H9 (cell line): ENCODE results near the gene PTGER4. TPM values are rescaled to one million over a fixed set of nuclear protein-coding genes. Genes with fewer than 3 reads are reported as not detected.

Experiments
- DNase-seq: peaks from one replicate; pipeline ENCODE4 v3.0.0-alpha.2; 2017
- H2AFZ ChIP-seq: one replicate; pipeline ENCODE4 v1.6.1; 2013; ENCODE audit warnings: mild to moderate bottlenecking, low read length, control low read depth, moderate library complexity
- H2AK5ac ChIP-seq: 2 replicates; pipeline ENCODE4 v1.6.1; 2013; ENCODE audit warnings: low read length, control low read depth, mixed read lengths; ENCODE audit not compliant: insufficient read length
- H2BK120ac ChIP-seq: one replicate; pipeline ENCODE4 v1.6.1; 2013; ENCODE audit warnings: low read depth, mild to moderate bottlenecking, low read length, control low read depth, inconsistent platforms; ENCODE audit not compliant: poor library complexity, severe bottlenecking
- H2BK12ac ChIP-seq: 2 replicates; pipeline ENCODE4 v1.6.1; 2013; ENCODE audit warnings: low read length, control low read depth, mixed read lengths, low read depth; ENCODE audit not compliant: insufficient read length
- H2BK15ac ChIP-seq: 2 replicates; pipeline ENCODE4 v1.6.1; 2013; ENCODE audit warnings: low read depth, low read length, control low read depth
- H2BK20ac ChIP-seq: one replicate; pipeline ENCODE4 v1.6.1; 2013; ENCODE audit warnings: low read depth, mild to moderate bottlenecking, low read length, control low read depth, inconsistent platforms; ENCODE audit not compliant: poor library complexity, severe bottlenecking
- H2BK5ac ChIP-seq: 2 replicates; pipeline ENCODE4 v1.6.1; 2013; ENCODE audit warnings: low read length, control low read depth, mixed read lengths; ENCODE audit not compliant: insufficient read length
- H3K14ac ChIP-seq: 2 replicates; pipeline ENCODE4 v1.6.1; 2013; ENCODE audit warnings: low read length, control low read depth; ENCODE audit not compliant: insufficient read depth
- H3K18ac ChIP-seq: 2 replicates; pipeline ENCODE4 v1.6.1; 2013; ENCODE audit warnings: low read depth, mild to moderate bottlenecking, mixed read lengths, low read length, control low read depth; ENCODE audit not compliant: insufficient read length
- H3K23ac ChIP-seq: 2 replicates; pipeline ENCODE4 v1.6.1; 2013; ENCODE audit warnings: low read length, control low read depth, mixed read lengths, low read depth; ENCODE audit not compliant: insufficient read length
- H3K23me2 ChIP-seq: 2 replicates; pipeline ENCODE4 v1.6.1; 2013; ENCODE audit warnings: low read depth, mild to moderate bottlenecking, mixed read lengths, low read length, control low read depth; ENCODE audit not compliant: insufficient read length, poor library complexity, severe bottlenecking
- H3K27ac ChIP-seq: 2 replicates; pipeline ENCODE4 v1.5.1; 2013; ENCODE audit warnings: low read length, control low read depth, mixed read lengths, low read depth; ENCODE audit not compliant: insufficient read length
- H3K27me3 ChIP-seq: 2 replicates; pipeline ENCODE4 v1.6.1; 2013; ENCODE audit warnings: low read length, control low read depth, inconsistent platforms; ENCODE audit not compliant: insufficient read depth
- H3K4ac ChIP-seq: 2 replicates; pipeline ENCODE4 v1.6.1; 2013; ENCODE audit warnings: low read depth, mild to moderate bottlenecking, control low read depth, inconsistent platforms, low read length, moderate library complexity
- H3K4me1 ChIP-seq: 2 replicates; pipeline ENCODE4 v1.6.1; 2013; ENCODE audit warnings: low read length, control low read depth, inconsistent platforms; ENCODE audit not compliant: insufficient read depth
- H3K4me2 ChIP-seq: 2 replicates; pipeline ENCODE4 v1.6.1; 2013; ENCODE audit warnings: low read length, control low read depth, mixed read lengths; ENCODE audit not compliant: insufficient read length, insufficient read depth
- H3K56ac ChIP-seq: 2 replicates; pipeline ENCODE4 v1.6.1; 2013; ENCODE audit warnings: low read depth, mild to moderate bottlenecking, mixed read lengths, low read length, control low read depth; ENCODE audit not compliant: insufficient read length
- H3K79me1 ChIP-seq: 2 replicates; pipeline ENCODE4 v1.6.1; 2013; ENCODE audit warnings: low read depth, mild to moderate bottlenecking, moderate library complexity, low read length, control low read depth, inconsistent platforms; ENCODE audit not compliant: insufficient read depth, poor library complexity, severe bottlenecking
- H3K79me2 ChIP-seq: 2 replicates; pipeline ENCODE4 v1.6.1; 2013; ENCODE audit warnings: low read length, control low read depth, inconsistent platforms; ENCODE audit not compliant: insufficient read depth
- H3K9ac ChIP-seq: 2 replicates; pipeline ENCODE4 v1.6.1; 2013; ENCODE audit warnings: low read length, control low read depth, mixed read lengths; ENCODE audit not compliant: insufficient read length; ENCODE audit errors: extremely low read depth
- H3K9me3 ChIP-seq: one replicate; pipeline ENCODE4 v1.6.1; 2013; ENCODE audit warnings: low read depth, low read length, inconsistent platforms; ENCODE audit not compliant: control insufficient read depth
- H3T11ph ChIP-seq: one replicate; pipeline ENCODE4 v1.6.1; 2013; ENCODE audit warnings: mild to moderate bottlenecking, low read length, control low read depth, inconsistent platforms
- H4K20me1 ChIP-seq: one replicate; pipeline ENCODE4 v1.6.1; 2013; ENCODE audit not compliant: control insufficient read depth, insufficient read length, insufficient read depth
- H4K5ac ChIP-seq: 2 replicates; pipeline ENCODE4 v1.6.1; 2013; ENCODE audit warnings: low read depth, mild to moderate bottlenecking, mixed read lengths, low read length, control low read depth; ENCODE audit not compliant: insufficient read length
- H4K8ac ChIP-seq: replicated peaks from 2 replicates; pipeline ENCODE4 v1.6.1; 2013; ENCODE audit warnings: low read length, control low read depth, mixed read lengths, low read depth; ENCODE audit not compliant: insufficient read length
- H4K91ac ChIP-seq: 2 replicates; pipeline ENCODE4 v1.6.1; 2013; ENCODE audit warnings: low read depth, mild to moderate bottlenecking, moderate library complexity, mixed read lengths, low read length, control low read depth; ENCODE audit not compliant: insufficient read length
- H3K27ac Mint-ChIP-seq, 3 experiments: 2 replicates in 2 of 3; 3 replicates in 1 of 3; pipeline ENCODE4 v1.8.0; 2020 to 2021; ENCODE audit warnings: mixed read lengths in 3 of 3, mild to moderate bottlenecking in 1 of 3, moderate library complexity in 1 of 3
- H3K27me3 Mint-ChIP-seq: 2 replicates; pipeline ENCODE4 v1.8.0; 2021; ENCODE audit warnings: low read depth, mild to moderate bottlenecking, moderate library complexity, mixed read lengths
- H3K36me3 Mint-ChIP-seq, 3 experiments: 2 replicates in 2 of 3; 3 replicates in 1 of 3; pipeline ENCODE4 v1.8.0; 2020 to 2021; ENCODE audit warnings: low read depth in 3 of 3, mixed read lengths in 3 of 3; ENCODE audit not compliant: insufficient read depth in 1 of 3
- H3K4me1 Mint-ChIP-seq, 2 experiments: 2 replicates each; pipeline ENCODE4 v1.8.0; 2020; ENCODE audit warnings: mixed read lengths in 2 of 2
- H3K4me3 Mint-ChIP-seq, 2 experiments: 2 replicates in 1 of 2; 3 replicates in 1 of 2; pipeline ENCODE4 v1.8.0; 2020 to 2021; ENCODE audit warnings: mild to moderate bottlenecking in 2 of 2, mixed read lengths in 2 of 2, moderate library complexity in 1 of 2
- H3K9me3 Mint-ChIP-seq, 2 experiments: 2 replicates in 1 of 2; 3 replicates in 1 of 2; pipeline ENCODE4 v1.8.0; 2020; ENCODE audit warnings: mild to moderate bottlenecking in 2 of 2, mixed read lengths in 2 of 2, moderate library complexity in 1 of 2
- CTCF ChIP-seq: fragments of 200-600 bp; sonication (generic); conservative IDR thresholded peaks from 3 replicates; pipeline ENCODE4 v1.8.0; 2021; ENCODE audit warnings: antibody characterized with exemption, mild to moderate bottlenecking
- WGBS: extraction: QIAGEN DNeasy Blood & Tissue Kit; methylation state at CpG from one replicate; pipeline ENCODE4 v1.1.7; 2013; ENCODE audit warnings: missing lambda C conversion rate, low lambda C conversion rate, mixed read lengths; ENCODE audit not compliant: insufficient read length; ENCODE audit errors: extremely low coverage; 5-methylcytosine and 5-hydroxymethylcytosine counted together
- total RNA-seq: library from RNA; stranded (reverse); gene quantifications from 2 replicates; pipeline ENCODE4 v1.2.1, GENCODE V29; 2021

PTGER4 gene
- total RNA-seq, 1 experiment from 2014 or later, result 0.35 TPM

- Histone ChIP-seq H4K20me1 (no peaks in the 10 kb centered on the region), H4K8ac (no peak overlapping the region), H3K79me2 (no peaks in the 10 kb centered on the region), H3K79me1 (no peaks in the 10 kb centered on the region), H2BK20ac (no peak overlapping the region), H2BK15ac (no peak overlapping the region), H3K23ac (no peak overlapping the region), H3K18ac (no peak overlapping the region), H4K91ac (no peak overlapping the region), H3K27ac (no peak overlapping the region), H3K4me1 (no peaks in the 10 kb centered on the region), H3K23me2 (no peaks in the 10 kb centered on the region), H2AK5ac (no peak overlapping the region), H3K14ac (no peak overlapping the region), H3K9ac (no peak overlapping the region), H2AFZ (no peak overlapping the region), H3K9me3 (no peaks in the 10 kb centered on the region), H3K4ac (no peak overlapping the region), H2BK120ac (no peak overlapping the region), H3K27me3 (no peaks in the 10 kb centered on the region), H2BK5ac (no peak overlapping the region), H2BK12ac (no peak overlapping the region), H3T11ph (no peak overlapping the region), H4K5ac (no peak overlapping the region), H3K4me2 (no peak overlapping the region), H3K56ac (no peak overlapping the region)
- Mint-ChIP-seq H3K4me1 (no peaks in the 10 kb centered on the region), H3K4me3 (no peak overlapping the region), H3K27me3 (peaks cover 3% of the 10 kb centered on the region; the same call in 1 of the 2 replicates), H3K36me3 (no peaks in the 10 kb centered on the region), H3K9me3 (no peaks in the 10 kb centered on the region), H3K27ac (no peak overlapping the region)
- no peak for TF ChIP-seq CTCF
- WGBS, result no CpG with 5 or more reads among the region's 2 CpGs
- DNase-seq, result no peak
These were observed 19.0 kb upstream of the PTGER4 start for GRCh38 chr5:40660751-40661150.
